IMR-90 (cell line): ENCODE results near the gene SDC4. TPM values are rescaled to one million over a fixed set of nuclear protein-coding genes. Genes with fewer than 3 reads are reported as not detected.

Source experiments
- ATAC-seq: fragments of 200-7000 bp; cut with Tn5 transposase; 2 replicates; pipeline ENCODE4 v1.9.1; 2020; ENCODE audit warnings: low read depth, mild to moderate bottlenecking, moderate library complexity
- BruUV-seq: library from RNA; stranded (reverse); fragments of 400-500 nt; replicated peaks from 2 replicates; lab custom pipeline; 2021; lab: Mats Ljungman, UMichigan
- CTCF ChIA-PET: fragments of 300-600 bp; formaldehyde crosslinking; extraction: SDS; loops from one replicate; lab custom pipeline; 2021; ENCODE audit warnings: antibody characterized with exemption; lab: Yijun Ruan, JAX
- POLR2A ChIA-PET: fragments of 300-600 bp; sonication (Branson Sonifier 250); formaldehyde crosslinking; loops from one replicate; lab custom pipeline; 2022; ENCODE audit warnings: antibody characterized with exemption; ENCODE audit not compliant: unreplicated experiment; lab: Charles Lee
- DNase-seq: peaks from one replicate; pipeline ENCODE4 v3.0.0; 2013
- H2AFZ ChIP-seq: replicated peaks from 2 replicates; pipeline ENCODE3; 2013; ENCODE audit warnings: low read length, mild to moderate bottlenecking; ENCODE audit not compliant: poor library complexity
- H2AK5ac ChIP-seq: 2 replicates; pipeline ENCODE4 v1.6.1; 2013; ENCODE audit warnings: low read depth, low read length, inconsistent platforms
- H2AK9ac ChIP-seq: replicated peaks from 2 replicates; pipeline ENCODE3; 2013; ENCODE audit warnings: mild to moderate bottlenecking, low read depth, low read length, moderate library complexity; ENCODE audit not compliant: poor library complexity
- H2BK120ac ChIP-seq: 2 replicates; pipeline ENCODE4 v1.6.1; 2013; ENCODE audit warnings: low read depth, low read length, inconsistent platforms
- H2BK15ac ChIP-seq: 3 replicates; pipeline ENCODE4 v1.6.1; 2013; ENCODE audit warnings: low read depth, low read length, inconsistent platforms
- H2BK20ac ChIP-seq: 2 replicates; pipeline ENCODE4 v1.6.1; 2013; ENCODE audit warnings: low read depth, mild to moderate bottlenecking, inconsistent platforms, low read length, moderate library complexity
- H2BK5ac ChIP-seq: 2 replicates; pipeline ENCODE4 v1.6.1; 2013; ENCODE audit warnings: mild to moderate bottlenecking, low read depth, low read length, inconsistent platforms; ENCODE audit not compliant: poor library complexity, severe bottlenecking
- H3K14ac ChIP-seq: replicated peaks from 2 replicates; pipeline ENCODE4 v1.6.1; 2013; ENCODE audit warnings: low read depth, low read length, inconsistent platforms
- H3K18ac ChIP-seq: 2 replicates; pipeline ENCODE4 v1.6.1; 2013; ENCODE audit warnings: low read depth, low read length, control low read depth
- H3K23ac ChIP-seq: 2 replicates; pipeline ENCODE4 v1.6.1; 2013; ENCODE audit warnings: low read depth, low read length, inconsistent platforms
- H3K27ac ChIP-seq: 2 replicates; pipeline ENCODE4 v1.5.1; 2013; ENCODE audit warnings: mild to moderate bottlenecking, control low read depth, low read length; ENCODE audit not compliant: insufficient read depth
- H3K27me3 ChIP-seq: 2 replicates; pipeline ENCODE4 v1.6.1; 2013; ENCODE audit warnings: low read length; ENCODE audit not compliant: control insufficient read depth, insufficient read depth
- H3K36me3 ChIP-seq: 2 replicates; pipeline ENCODE4 v1.6.1; 2013; ENCODE audit warnings: low read length, mixed read lengths; ENCODE audit not compliant: control insufficient read depth, insufficient read depth
- H3K4ac ChIP-seq: 2 replicates; pipeline ENCODE4 v1.6.1; 2013; ENCODE audit warnings: low read depth, low read length, inconsistent platforms
- H3K4me1 ChIP-seq: 2 replicates; pipeline ENCODE4 v1.6.1; 2013; ENCODE audit warnings: low read length, mixed read lengths; ENCODE audit not compliant: control insufficient read depth, insufficient read depth
- H3K4me2 ChIP-seq: 2 replicates; pipeline ENCODE4 v1.6.1; 2013; ENCODE audit warnings: low read depth, mild to moderate bottlenecking, control low read depth, low read length, moderate library complexity
- H3K4me3 ChIP-seq: 2 replicates; pipeline ENCODE4 v1.5.1; 2013; ENCODE audit warnings: low read depth, mild to moderate bottlenecking, control low read depth, low read length, moderate library complexity; ENCODE audit not compliant: insufficient read depth
- H3K56ac ChIP-seq: 2 replicates; pipeline ENCODE4 v1.6.1; 2013; ENCODE audit warnings: low read length, inconsistent platforms; ENCODE audit not compliant: insufficient read depth; ENCODE audit errors: extremely low read depth
- H3K79me1 ChIP-seq, 2 experiments: 2 replicates each; pipeline ENCODE4 v1.6.1; 2013; ENCODE audit warnings: low read length in 2 of 2, inconsistent platforms in 1 of 2, low read depth in 1 of 2
- H3K9ac ChIP-seq: 2 replicates; pipeline ENCODE4 v1.6.1; 2013; ENCODE audit warnings: low read depth, low read length, control low read depth
- H3K9me1 ChIP-seq: 2 replicates; pipeline ENCODE4 v1.6.1; 2013; ENCODE audit warnings: low read length, inconsistent platforms; ENCODE audit not compliant: insufficient read depth
- H3K9me3 ChIP-seq: 2 replicates; pipeline ENCODE4 v1.6.1; 2013; ENCODE audit warnings: low read length; ENCODE audit not compliant: control insufficient read depth, insufficient read depth
- H4K20me1 ChIP-seq: 2 replicates; pipeline ENCODE4 v1.6.1; 2013; ENCODE audit warnings: low read length, inconsistent platforms; ENCODE audit not compliant: insufficient read depth
- H4K5ac ChIP-seq: 2 replicates; pipeline ENCODE4 v1.6.1; 2013; ENCODE audit warnings: mild to moderate bottlenecking, low read depth, low read length, control low read depth
- H4K8ac ChIP-seq, 2 experiments: 2 replicates each; pipeline ENCODE4 v1.6.1; 2013; ENCODE audit warnings: low read depth in 2 of 2, low read length in 2 of 2, control low read depth in 1 of 2, inconsistent platforms in 1 of 2
- H4K91ac ChIP-seq: 2 replicates; pipeline ENCODE4 v1.6.1; 2013; ENCODE audit warnings: low read depth, low read length, inconsistent platforms; ENCODE audit not compliant: insufficient read depth
- BHLHE40 ChIP-seq: fragments of 150-350 bp; IDR thresholded peaks from 2 replicates; pipeline ENCODE4 v1.6.1; 2016; ENCODE audit warnings: mild to moderate bottlenecking, low read depth, low read length
- CEBPB ChIP-seq: IDR thresholded peaks from 2 replicates; pipeline ENCODE4 v1.6.1; 2012; ENCODE audit warnings: low read depth, low read length, improper control_type of control experiment
- CHD1 ChIP-seq: IDR thresholded peaks from 2 replicates; pipeline ENCODE4 v1.6.1; 2012; ENCODE audit warnings: low read depth, low read length, improper control_type of control experiment
- CTCF ChIP-seq: conservative IDR thresholded peaks from 2 replicates; pipeline ENCODE4 v1.5.1; 2012; ENCODE audit warnings: mild to moderate bottlenecking, low read depth, low read length, improper control_type of control experiment
- FOS ChIP-seq: fragments of 150-350 bp; IDR thresholded peaks from 2 replicates; pipeline ENCODE4 v1.6.1; 2016; ENCODE audit warnings: low read depth, low read length
- MAFK ChIP-seq: IDR thresholded peaks from 2 replicates; pipeline ENCODE4 v1.6.1; 2012; ENCODE audit warnings: low read depth, low read length, improper control_type of control experiment
- MXI1 ChIP-seq: IDR thresholded peaks from 2 replicates; pipeline ENCODE4 v1.6.1; 2012; ENCODE audit warnings: low read depth, mild to moderate bottlenecking, low read length, moderate library complexity, borderline replicate concordance
- NFE2L2 ChIP-seq: fragments of 150-350 bp; IDR thresholded peaks from 2 replicates; pipeline ENCODE4 v1.6.1; 2016; ENCODE audit warnings: low read depth, mild to moderate bottlenecking, low read length
- RCOR1 ChIP-seq: IDR thresholded peaks from 2 replicates; pipeline ENCODE4 v1.6.1; 2012; ENCODE audit warnings: mild to moderate bottlenecking, low read length, improper control_type of control experiment; ENCODE audit not compliant: insufficient replicate concordance
- SMC3 ChIP-seq: fragments of 150-350 bp; IDR thresholded peaks from 2 replicates; pipeline ENCODE4 v1.6.1; 2016; ENCODE audit warnings: low read depth, mild to moderate bottlenecking, antibody characterized with exemption, low read length, moderate library complexity
- USF2 ChIP-seq: fragments of 150-350 bp; IDR thresholded peaks from 2 replicates; pipeline ENCODE4 v1.6.1; 2017; ENCODE audit warnings: mild to moderate bottlenecking, antibody characterized with exemption, low read length, low read depth
- WGBS, 2 experiments: methylation state at CpG; one replicate each; pipeline versions ENCODE4 v1.1.5 to v1.1.7; 2013; ENCODE audit warnings: missing lambda C conversion rate in 2 of 2; ENCODE audit not compliant: insufficient read length in 1 of 2; ENCODE audit errors: extremely low coverage in 2 of 2; 5-methylcytosine and 5-hydroxymethylcytosine counted together
- dilution Hi-C: fragments of 300-500 bp; cut with HindIII; formaldehyde crosslinking; loops from one replicate; pipeline ENCODE4 v1.14.3; 2018; ENCODE audit warnings: low sequenced_read_pairs; ENCODE audit not compliant: unreplicated experiment
- in situ Hi-C: fragments of 300-500 bp; cut with MboI; formaldehyde crosslinking; loops from 3 replicates; pipeline ENCODE4 v1.14.3; 2019; ENCODE audit warnings: low sequenced_read_pairs, inconsistent platforms, mixed read lengths
- intact Hi-C: fragments of 100-400 bp; cut with micrococcal nuclease; formaldehyde crosslinking; loops from 2 replicates; pipeline ENCODE4 v1.10.0; 2022
- polyA plus RNA-seq, 3 experiments: library from polyadenylated mRNA; depleted of rRNA; stranded (reverse); fragments of >200 nt; gene quantifications; 2 replicates each; pipeline ENCODE4 v1.2.3, GENCODE V29; 2012; ENCODE audit warnings: low replicate concordance in 1 of 3
- total RNA-seq: library from RNA; depleted of rRNA; stranded (reverse); fragments of >200 nt; gene quantifications from 2 replicates; pipeline ENCODE4 v1.2.3, GENCODE V29; 2012

The SDC4 gene
- total and polyA plus RNA-seq, 2 of the 4 experiments (the other 2 are of a cell fraction), result 203 to 265 TPM

GRCh38 chr20:45301824-45302271 is 46.4 kb downstream of the SDC4 start:
- H3K4me2 ChIP-seq, result no peak overlapping the region
- WGBS, 2 experiments, result no CpG with 5 or more reads among the region's 5 CpGs
- no peaks in the 10 kb centered on the region for H3K9me3 ChIP-seq
- H3K4ac ChIP-seq, result no peak overlapping the region
- H2AK5ac ChIP-seq, result no peak overlapping the region
- H3K14ac ChIP-seq, result no peak overlapping the region
- no peak overlapping the region for H4K91ac ChIP-seq
- H3K23ac ChIP-seq, result no peak overlapping the region
- intact Hi-C loops, result no loop called here
- no peak overlapping the region for H2AK9ac ChIP-seq
- peaks cover 2% of the 10 kb centered on the region; the same call in 1 of the 2 replicates for H3K4me1 ChIP-seq
- no peak overlapping the region for H4K5ac ChIP-seq
- H3K9ac ChIP-seq, result no peak overlapping the region
- no peaks in the 10 kb centered on the region for H4K20me1 ChIP-seq
- ChIA-PET POLR2A (interaction anchor here (0.8 kb wide), 1 partner anchor 8 kb away, joined by 3 read pairs; no protein-coding TSS in a partner anchor), CTCF (interaction anchor here (1.2 to 2.7 kb wide), 2 partner anchors 7 to 10 kb away, joined by 3 to 11 read pairs; no protein-coding TSS in a partner anchor)
- H2BK5ac ChIP-seq, result no peak overlapping the region
- no peak overlapping the region for H3K27ac ChIP-seq
- dilution Hi-C loops, result no loop called here
- no TSS peak for BruUV-seq
- in situ Hi-C loops, result no loop called here
- TF ChIP-seq MAFK (no peak), FOS (no peak), SMC3 (no peak), NFE2L2 (no peak), CHD1 (no peak), RCOR1 (no peak), USF2 (no peak), BHLHE40 (no peak), MXI1 (no peak), CTCF (no peak), CEBPB (no peak)
- H3K4me3 ChIP-seq, result no peak overlapping the region
- H3K27me3 ChIP-seq, result peaks cover 35% of the 10 kb centered on the region
- H3K56ac ChIP-seq, result no peak overlapping the region
- no peak overlapping the region for H2AFZ ChIP-seq
- ATAC-seq (no peak), DNase-seq (no peak)
- H3K36me3 ChIP-seq, result no peaks in the 10 kb centered on the region
- no peak overlapping the region for H4K8ac ChIP-seq
- H2BK120ac ChIP-seq, result no peak overlapping the region
- H2BK20ac ChIP-seq, result no peak overlapping the region
- no peaks in the 10 kb centered on the region for H3K9me1 ChIP-seq
- no peak overlapping the region for H3K18ac ChIP-seq
- no peaks in the 10 kb centered on the region for H3K79me1 ChIP-seq
- no peak overlapping the region for H2BK15ac ChIP-seq
